Fibroblast of upper back skin (primary cell): ENCODE measurements around the gene DHRS7C.
A peak's percentile ranks its signal among the peaks of the same experiment; 100 is the strongest.
"Not testable (repeated sequence)": the region's sequence is repeated elsewhere in the genome, so short reads cannot be mapped to it uniquely, and the experiment has no call there.

Experiments
- DNase-seq: peaks from one replicate; pipeline ENCODE4 v3.0.0-alpha.2; 2013

DHRS7C gene

GRCh38 chr17:9809409-9809808, 18.0 kb upstream of the DHRS7C start:
- DNase-seq = no peak

DNA sequence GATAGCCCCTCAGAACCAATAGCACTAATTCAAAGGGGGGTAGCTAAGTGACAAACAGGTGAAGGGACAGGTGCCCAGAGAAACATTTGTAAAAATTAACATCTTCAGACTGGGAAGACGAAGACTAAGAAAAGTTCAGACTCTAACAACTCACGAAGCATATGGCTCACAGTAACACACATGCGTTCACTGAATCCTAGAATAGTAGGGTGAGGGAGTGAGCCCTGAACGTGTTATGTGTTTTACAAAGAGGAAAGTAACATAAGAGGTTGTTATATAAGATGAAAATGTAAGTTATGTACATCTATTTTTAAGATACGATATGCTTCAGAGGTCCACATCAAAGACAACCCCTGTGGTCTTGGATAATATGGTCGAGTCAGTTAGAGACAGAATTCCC, 15.3 kb upstream of the DHRS7C start:
- no peak for DNase-seq

DNA sequence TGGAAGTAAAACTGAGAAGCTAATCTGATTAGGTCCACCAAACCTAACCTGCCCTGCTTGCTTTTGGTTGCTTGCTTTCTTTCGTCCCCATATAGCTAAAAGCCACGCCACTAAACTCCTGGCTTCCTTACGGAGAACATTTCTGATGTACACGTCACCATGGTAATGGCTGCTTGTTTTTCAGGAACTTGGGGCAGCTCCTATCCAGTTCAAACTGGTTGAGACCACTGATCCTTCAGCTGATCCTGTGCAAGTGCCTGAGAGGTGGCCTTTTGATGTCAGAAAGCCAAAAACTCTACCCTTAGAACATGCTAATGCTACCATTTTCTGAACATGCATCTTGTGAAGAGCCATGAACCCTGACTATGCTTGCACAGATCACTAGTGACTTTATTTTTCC, 14.4 kb upstream of the DHRS7C start:
- no peak for DNase-seq

DNA sequence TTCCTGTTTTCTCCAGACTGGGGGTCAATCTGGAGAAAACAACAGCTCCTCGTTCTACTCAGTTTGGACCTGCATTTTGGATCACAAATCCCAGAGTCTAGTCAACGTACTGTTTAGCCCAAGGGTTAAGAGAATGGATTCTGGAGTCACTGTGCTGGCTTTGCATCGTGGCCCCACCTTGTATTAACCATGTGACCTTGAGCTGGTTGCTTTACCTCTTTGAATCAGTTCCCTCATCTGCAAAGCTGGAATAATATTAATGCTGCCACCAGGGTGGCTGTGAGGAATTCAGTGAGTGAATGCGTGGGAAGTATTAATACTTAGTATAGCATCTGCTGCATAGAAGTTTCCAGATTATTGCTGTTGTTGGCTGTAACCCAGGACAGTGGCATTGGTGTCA, 11.3 kb upstream of the DHRS7C start:
- no peak for DNase-seq

DNA sequence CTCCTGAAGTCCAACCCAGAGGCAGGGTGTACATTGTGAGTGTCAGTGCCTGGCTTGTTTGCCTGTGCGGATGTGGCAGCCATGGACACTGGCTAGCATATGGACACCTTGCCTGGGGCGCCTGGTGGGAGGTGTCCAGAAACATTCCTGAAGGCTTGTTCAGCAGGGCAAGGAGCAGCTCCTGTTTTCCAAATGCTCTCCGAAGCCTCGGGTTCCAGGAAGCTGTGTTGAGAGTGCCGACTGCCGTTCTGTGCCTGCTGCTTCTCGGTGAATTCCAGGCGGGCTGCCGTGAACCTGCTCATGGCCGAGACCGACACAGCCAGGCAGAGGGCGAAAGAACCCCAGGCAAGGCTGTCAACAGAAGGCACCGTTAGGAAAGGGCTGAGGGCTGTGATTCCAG, 10.9 kb upstream of the DHRS7C start:
- peak; percentile 23 for DNase-seq

DNA sequence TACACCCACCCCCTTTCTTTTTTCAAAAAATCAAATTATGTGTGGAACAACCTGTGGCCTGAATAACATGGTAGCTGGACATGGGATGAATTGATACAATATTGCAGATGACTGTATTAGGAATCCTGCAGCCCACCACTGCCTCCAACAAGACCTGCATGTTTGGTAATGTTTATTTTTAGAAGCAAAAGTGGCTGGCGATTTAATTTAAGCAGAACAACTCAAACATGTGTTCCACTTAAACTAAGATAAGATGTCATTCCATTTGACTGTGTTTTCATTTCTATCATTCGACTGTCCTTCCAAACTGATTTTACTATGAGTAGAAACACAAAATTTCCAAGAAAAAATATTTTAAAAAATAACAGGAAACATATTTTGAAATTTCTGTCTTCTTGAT, 10.1 kb upstream of the DHRS7C start:
- DNase-seq = no peak

GRCh38 chr17:9798724-9799123, 7.3 kb upstream of the DHRS7C start:
- no peak for DNase-seq

DNA sequence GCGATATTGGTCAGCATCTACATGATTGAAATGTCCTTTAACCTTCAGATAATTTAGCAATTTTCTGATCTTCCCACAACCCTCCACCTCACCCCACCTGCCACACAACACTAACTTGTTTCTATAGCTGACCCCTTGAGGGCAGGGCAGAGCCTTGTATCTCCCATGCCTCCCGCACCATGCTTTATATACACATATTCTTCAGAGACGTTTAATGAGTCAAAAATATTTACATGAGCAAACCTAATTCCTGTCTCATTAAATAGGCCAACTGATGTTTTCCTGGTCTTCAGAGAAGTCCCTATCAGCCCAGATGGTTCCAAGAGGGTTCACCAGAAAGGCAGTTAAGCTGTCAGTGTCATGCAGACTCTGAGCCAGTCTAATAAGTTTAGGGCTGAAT, 6.6 kb upstream of the DHRS7C start:
- no peak for DNase-seq

- no peak for DNase-seq
These were observed 919 bp upstream of the DHRS7C start for GRCh38 chr17:9792181-9792840.

- DNase-seq = no peak
These were observed 1.1 kb downstream of the DHRS7C start for GRCh38 chr17:9790316-9790715.

GRCh38 chr17:9788601-9789000, 2.8 kb downstream of the DHRS7C start:
- no peak for DNase-seq

GRCh38 chr17:9784544-9784943, 6.8 kb downstream of the DHRS7C start:
- DNase-seq = no peak

GRCh38 chr17:9783465-9783864, 7.9 kb downstream of the DHRS7C start:
- DNase-seq = not testable (repeated sequence)

DNA sequence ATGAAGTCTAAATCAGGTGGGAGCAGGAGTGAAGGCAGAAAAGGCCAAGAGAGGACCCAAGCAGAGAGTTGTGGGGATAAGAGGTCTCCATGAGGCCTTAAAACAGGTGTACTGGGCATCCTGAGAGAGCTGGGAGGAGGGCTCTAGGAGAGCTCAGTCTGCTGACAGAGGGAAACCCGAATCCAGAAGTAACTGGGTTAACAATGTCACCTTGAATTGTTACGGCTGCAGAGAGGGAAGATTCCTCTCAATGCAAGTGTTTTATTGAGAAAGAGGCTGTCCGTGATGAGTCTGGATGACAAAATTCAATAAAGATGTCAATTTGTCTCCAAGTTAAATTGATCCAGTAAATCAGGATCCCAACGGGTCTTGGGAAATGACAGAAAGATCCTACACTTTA, 8.3 kb downstream of the DHRS7C start:
- DNase-seq = no peak

GRCh38 chr17:9780552-9780951, 10.8 kb downstream of the DHRS7C start:
- DNase-seq = no peak

DNA sequence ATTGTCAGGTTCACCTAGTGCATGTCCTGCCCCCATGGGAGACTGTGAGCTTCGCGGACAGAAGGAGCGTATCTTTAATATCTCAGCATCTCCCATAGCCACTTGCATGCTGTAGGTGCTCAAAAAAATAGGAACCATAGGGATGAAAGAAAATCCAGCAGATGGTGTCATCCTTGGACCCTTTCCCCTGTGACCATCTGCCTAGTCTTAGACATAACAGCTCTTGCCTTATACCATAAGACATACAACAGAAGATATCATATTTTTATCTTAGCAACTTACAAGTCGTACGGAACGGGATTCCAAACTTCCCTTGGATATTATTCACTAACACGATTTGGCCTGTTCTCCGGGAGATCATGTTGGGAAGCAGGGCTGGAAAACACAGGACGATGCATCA, 14.5 kb downstream of the DHRS7C start:
- no peak for DNase-seq

GRCh38 chr17:9772658-9773057, 18.7 kb downstream of the DHRS7C start:
- no peak for DNase-seq

DNA sequence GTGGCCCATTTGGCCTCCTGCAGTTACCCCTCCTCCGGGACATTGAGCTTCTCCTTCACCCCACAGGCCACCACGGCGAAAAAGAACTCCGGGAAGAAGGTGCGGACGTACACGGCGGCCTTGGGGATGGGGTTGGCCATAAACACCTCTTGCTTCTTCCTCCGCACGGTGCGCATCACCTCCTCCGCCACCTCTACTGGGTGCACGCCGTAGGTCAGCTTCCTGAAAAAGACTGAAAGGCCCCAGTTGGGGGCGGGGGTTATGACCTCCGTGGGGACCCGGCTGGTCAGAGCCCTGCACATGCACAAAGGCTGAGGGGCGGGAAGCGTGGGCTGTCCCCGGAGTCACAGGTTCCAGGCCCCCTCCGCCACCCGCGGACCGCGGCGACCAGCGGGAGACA, 19.9 kb downstream of the DHRS7C start:
- no peak for DNase-seq

GRCh38 chr17:9769036-9769695, 22.2 kb downstream of the DHRS7C start:
- DNase-seq = no peak

DNA sequence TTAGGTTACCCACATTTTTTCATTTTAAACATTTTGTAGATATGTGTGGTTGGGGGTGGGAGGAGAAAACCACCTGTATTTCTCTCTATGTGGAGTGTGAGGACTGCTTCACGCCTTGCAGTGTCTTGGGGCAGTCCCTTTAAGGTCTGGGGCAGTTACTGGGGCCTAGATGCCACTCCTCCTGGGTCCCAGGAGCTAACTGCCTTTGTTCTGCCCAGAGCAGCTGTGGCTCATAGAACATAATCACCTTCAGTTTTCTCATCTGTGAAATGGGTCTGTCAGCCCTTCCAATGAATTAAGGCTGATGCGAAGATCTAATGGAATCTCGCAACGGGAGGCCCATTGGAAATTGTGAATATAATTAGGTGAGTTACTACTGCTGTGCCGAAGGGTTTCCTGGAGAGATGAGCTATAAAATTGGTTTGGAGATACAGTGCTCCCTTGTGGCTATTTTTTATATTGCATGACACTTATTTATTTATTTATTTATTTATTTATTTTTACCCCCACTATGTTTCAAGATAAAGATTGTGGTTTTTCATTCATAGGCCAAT, 22.9 kb downstream of the DHRS7C start:
- peak; percentile 28 for DNase-seq

GRCh38 chr17:9767432-9767991, 23.9 kb downstream of the DHRS7C start:
- DNase-seq = no peak

DNA sequence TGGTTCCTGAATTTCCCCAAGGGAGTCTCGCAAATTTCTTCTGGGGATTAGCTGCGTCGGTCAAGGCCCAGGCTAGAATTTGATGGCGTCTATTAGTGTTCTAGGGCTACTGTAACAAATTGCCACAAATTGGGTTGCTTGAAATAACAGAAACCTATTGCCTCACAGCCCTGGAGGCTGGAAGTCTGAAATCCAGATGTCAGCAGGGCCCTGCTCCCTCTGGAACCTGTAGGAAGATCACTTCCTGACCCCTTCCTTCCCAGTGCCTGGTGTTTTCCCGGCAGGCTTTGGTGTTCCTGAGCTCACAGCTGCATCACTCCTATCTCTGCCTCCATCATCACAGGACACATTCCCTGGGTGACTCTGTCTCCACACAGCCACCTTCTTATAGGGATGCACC, 24.4 kb downstream of the DHRS7C start:
- DNase-seq = no peak

GRCh38 chr17:9765322-9765721, 26.1 kb downstream of the DHRS7C start:
- DNase-seq = no peak

DNA sequence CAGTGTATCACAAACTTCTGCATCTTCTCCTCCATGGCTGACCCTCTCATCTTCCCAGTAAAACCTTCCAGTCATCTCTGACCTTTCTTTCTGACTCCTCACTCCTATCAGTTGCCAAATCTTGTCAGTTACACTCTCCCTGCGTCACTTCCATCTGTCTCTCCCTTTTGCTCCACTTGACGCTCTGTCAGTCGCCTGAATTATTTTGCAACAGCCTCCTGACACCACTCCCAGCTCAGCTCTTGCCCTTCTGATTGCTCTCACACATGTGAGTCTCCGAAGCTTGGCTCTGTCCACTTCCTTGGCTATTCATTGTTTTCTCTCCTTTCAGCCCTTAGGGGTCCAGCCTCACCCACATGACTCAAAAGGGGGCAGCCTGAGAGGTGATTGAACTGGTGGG, 27.7 kb downstream of the DHRS7C start:
- DNase-seq = no peak
